Fibroblast of mammary gland (primary cell): ENCODE data around the gene WDFY3.

Experiments
- DNase-seq: peaks from one replicate; pipeline ENCODE4 v3.0.0-alpha.2; 2010; ENCODE audit warnings: low read depth
- H3K4me3 ChIP-seq: 2 replicates; pipeline ENCODE4 v1.5.1; 2011; ENCODE audit warnings: low read depth, mild to moderate bottlenecking, low read length, moderate library complexity; ENCODE audit not compliant: control insufficient read depth
- CTCF ChIP-seq: conservative IDR thresholded peaks from 2 replicates; pipeline ENCODE4 v1.5.1; 2011; ENCODE audit warnings: low read depth, low read length, inconsistent platforms; ENCODE audit not compliant: control insufficient read depth, insufficient read depth

Gene WDFY3

GRCh38 chr4:84644087-84644486 lies 322.4 kb downstream of the WDFY3 start:
- no peak overlapping the region for H3K4me3 ChIP-seq
- TF ChIP-seq CTCF: no peak
- no peak for DNase-seq

GRCh38 chr4:84639145-84639544 lies 327.3 kb downstream of the WDFY3 start:
- H3K4me3 ChIP-seq: no peak overlapping the region
- TF ChIP-seq CTCF: no peak
- no peak for DNase-seq

- no peak for DNase-seq
- H3K4me3 ChIP-seq: no peak overlapping the region
- no peak for TF ChIP-seq CTCF
These were observed 328.4 kb downstream of the WDFY3 start for GRCh38 chr4:84638092-84638491.

GRCh38 chr4:84634961-84635360 lies 331.5 kb downstream of the WDFY3 start:
- no peak for DNase-seq
- no peak for TF ChIP-seq CTCF
- no peak overlapping the region for H3K4me3 ChIP-seq

GRCh38 chr4:84632092-84632491 lies 334.4 kb downstream of the WDFY3 start:
- TF ChIP-seq CTCF: no peak
- no peak overlapping the region for H3K4me3 ChIP-seq
- DNase-seq: peak; percentile 90

- TF ChIP-seq CTCF: no peak
- no peak overlapping the region for H3K4me3 ChIP-seq
These were observed 334.9 kb downstream of the WDFY3 start for GRCh38 chr4:84631573-84631972.

GRCh38 chr4:84626673-84627072 lies 339.8 kb downstream of the WDFY3 start:
- H3K4me3 ChIP-seq: no peak overlapping the region
- DNase-seq: no peak
- no peak for TF ChIP-seq CTCF

More at GRCh38 chr4:84631573-84631972, 334.9 kb downstream of the WDFY3 start:
- DNase-seq: peak; percentile 4
